C4-2B (cell line): Measurements from ENCODE around the gene CRCP.
"Not testable (repeated sequence)": the region's sequence is repeated elsewhere in the genome, so short reads cannot be mapped to it uniquely, and the experiment has no call there.

Experiments used
- H3K27ac ChIP-seq: fragments of 450-650 bp; 2 replicates; pipeline ENCODE4 v1.5.1; 2017
- CTCF ChIP-seq: fragments of 450-650 bp; conservative IDR thresholded peaks from 2 replicates; pipeline ENCODE4 v1.5.1; 2017; ENCODE audit warnings: mild to moderate bottlenecking
- ZFX ChIP-seq: fragments of 450-650 bp; IDR thresholded peaks from 2 replicates; pipeline ENCODE4 v1.6.1; 2017

Gene CRCP

GRCh38 chr7:66152371-66153191 is 37.9 kb downstream of the CRCP start:
- no peak overlapping the region for H3K27ac ChIP-seq
- TF ChIP-seq CTCF (no peak), ZFX (no peak)

- no peak for TF ChIP-seq CTCF
- TF ChIP-seq ZFX: no peak
- no peak overlapping the region for H3K27ac ChIP-seq
Measured at GRCh38 chr7:66153691-66154090, 39.0 kb downstream of the CRCP start.

- H3K27ac ChIP-seq: not testable (repeated sequence)
Measured at GRCh38 chr7:66156035-66156434, 41.4 kb downstream of the CRCP start.

GRCh38 chr7:66157060-66157459 is 42.4 kb downstream of the CRCP start:
- no peak overlapping the region for H3K27ac ChIP-seq
- TF ChIP-seq ZFX: no peak
- TF ChIP-seq CTCF: no peak

- no peak overlapping the region for H3K27ac ChIP-seq
- TF ChIP-seq CTCF (no peak), ZFX (no peak)
Measured at GRCh38 chr7:66162622-66163021, 48.0 kb downstream of the CRCP start.

GRCh38 chr7:66163186-66163610 is 48.6 kb downstream of the CRCP start:
- TF ChIP-seq CTCF (no peak), ZFX (no peak)

GRCh38 chr7:66164356-66164755 is 49.7 kb downstream of the CRCP start:
- H3K27ac ChIP-seq: no peak overlapping the region
- no peak for TF ChIP-seq ZFX
- TF ChIP-seq CTCF: no peak

More at GRCh38 chr7:66163186-66163610, 48.6 kb downstream of the CRCP start:
- H3K27ac ChIP-seq: no peak overlapping the region

- TF ChIP-seq CTCF (no peak), ZFX (no peak)
- peak overlapping the region; percentile 52 for H3K27ac ChIP-seq
Measured at GRCh38 chr7:66167773-66168387, 53.2 kb downstream of the CRCP start.
